ENCODE measurements around the gene ZNF562.

ZNF562 gene

GRCh38 chr19:9641810-9642209 is 33.1 kb downstream of the ZNF562 start:
- DNase-seq = no peak

GRCh38 chr19:9640956-9641355 is 33.9 kb downstream of the ZNF562 start:
- DNase-seq = no peak

- DNase-seq = no peak
Measured at GRCh38 chr19:9636018-9636417, 38.9 kb downstream of the ZNF562 start.

GRCh38 chr19:9627856-9628255 is 47.0 kb downstream of the ZNF562 start:
- no peak for DNase-seq

GRCh38 chr19:9622531-9622930 is 52.4 kb downstream of the ZNF562 start:
- DNase-seq = no peak

- DNase-seq = peak; percentile 76
Measured at GRCh38 chr19:9621156-9622037, 53.5 kb downstream of the ZNF562 start, which contains the start of gene ZNF561. Gene ZNF561 (minus strand): TSS chr19:9621232. CDS start chr19:9619456, 1,776 bp downstream.

- DNase-seq = no peak
Measured at GRCh38 chr19:9620842-9621155, 54.1 kb downstream of the ZNF562 start.

- no peak for DNase-seq
Measured at GRCh38 chr19:9615844-9616243, 59.1 kb downstream of the ZNF562 start.

GRCh38 chr19:9610484-9611113 is 64.3 kb downstream of the ZNF562 start:
- no peak for DNase-seq

GRCh38 chr19:9608912-9609311 is 66.0 kb downstream of the ZNF562 start:
- DNase-seq = no peak

GRCh38 chr19:9597027-9597426 is 77.9 kb downstream of the ZNF562 start:
- peak; percentile 46 for DNase-seq
